HG03457 (cell line): ENCODE data around the gene AP1M2.

Source experiments
- ATAC-seq: cut with Tn5 transposase; IDR thresholded peaks from one replicate; pipeline ENCODE4 v1.9.1; 2021; ENCODE audit warnings: moderate number of reproducible peaks; ENCODE audit not compliant: unreplicated experiment

AP1M2 gene

DNA sequence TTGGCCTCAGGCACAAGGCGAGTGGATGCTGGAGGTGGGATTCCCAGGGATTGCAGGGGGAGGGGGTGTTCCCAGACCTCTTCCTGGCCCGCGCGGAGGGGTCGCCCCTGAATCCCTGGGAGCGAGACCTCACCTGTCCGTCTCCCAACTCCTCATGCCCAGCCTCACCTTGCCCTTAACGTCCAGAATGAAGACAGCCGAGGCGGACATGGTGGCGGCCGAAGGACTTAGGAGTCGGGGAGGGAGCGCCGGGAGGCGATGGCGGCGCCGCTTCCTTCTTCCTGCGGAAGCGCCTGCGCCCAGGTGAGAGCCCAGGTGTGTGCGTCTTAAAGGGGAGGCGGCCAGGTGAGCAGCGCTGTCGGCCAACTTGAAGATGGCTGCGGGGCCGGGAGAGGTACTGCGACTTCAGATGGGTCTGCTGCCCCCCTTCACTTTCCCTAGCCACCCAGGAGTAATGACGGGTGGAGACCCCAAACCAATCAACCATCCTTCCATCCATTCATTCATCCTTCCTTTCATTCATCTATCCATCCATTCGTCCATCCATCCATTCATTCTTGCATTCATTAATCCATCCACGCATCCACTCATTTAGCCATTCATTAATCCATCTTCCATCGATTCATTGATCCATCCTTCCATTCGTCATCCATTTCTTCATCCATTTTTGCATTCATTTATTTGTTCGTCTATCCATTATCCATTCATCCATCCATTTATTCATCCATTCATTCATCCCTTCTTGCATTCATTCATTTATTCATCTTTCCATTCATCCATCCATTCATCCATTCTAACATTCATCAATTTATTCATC lies at the start of gene AP1M2:
TSS of gene AP1M2 (minus strand) at position 291 of the 817 bp plus-strand sequence. CDS start at position 210, 81 bp downstream.
- no peak for ATAC-seq

DNA sequence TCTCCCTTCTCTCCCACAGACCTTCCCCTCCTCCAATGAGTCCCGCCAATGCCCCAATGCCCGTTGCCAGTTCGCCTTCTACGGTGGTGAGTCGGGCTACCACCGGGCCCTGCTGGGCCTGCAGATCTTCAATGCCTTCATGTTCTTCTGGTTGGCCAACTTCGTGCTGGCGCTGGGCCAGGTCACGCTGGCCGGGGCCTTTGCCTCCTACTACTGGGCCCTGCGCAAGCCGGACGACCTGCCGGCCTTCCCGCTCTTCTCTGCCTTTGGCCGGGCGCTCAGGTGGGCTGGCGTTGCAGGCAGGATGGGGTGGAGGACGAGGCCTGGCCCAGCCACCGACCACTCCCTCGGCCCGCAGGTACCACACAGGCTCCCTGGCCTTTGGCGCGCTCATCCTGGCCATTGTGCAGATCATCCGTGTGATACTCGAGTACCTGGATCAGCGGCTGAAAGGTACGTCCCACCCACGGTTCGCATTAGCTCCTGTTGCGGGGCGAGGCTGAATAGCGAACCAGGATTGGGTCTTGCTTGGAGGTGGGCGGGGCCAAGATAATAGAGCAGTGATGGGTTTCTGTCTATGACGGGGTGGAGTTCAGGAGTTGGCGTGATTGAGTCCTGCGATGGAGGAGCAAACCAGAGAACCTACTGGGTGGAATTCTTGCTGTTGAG lies 49.3 kb upstream of the AP1M2 start:
- no peak for ATAC-seq

DNA sequence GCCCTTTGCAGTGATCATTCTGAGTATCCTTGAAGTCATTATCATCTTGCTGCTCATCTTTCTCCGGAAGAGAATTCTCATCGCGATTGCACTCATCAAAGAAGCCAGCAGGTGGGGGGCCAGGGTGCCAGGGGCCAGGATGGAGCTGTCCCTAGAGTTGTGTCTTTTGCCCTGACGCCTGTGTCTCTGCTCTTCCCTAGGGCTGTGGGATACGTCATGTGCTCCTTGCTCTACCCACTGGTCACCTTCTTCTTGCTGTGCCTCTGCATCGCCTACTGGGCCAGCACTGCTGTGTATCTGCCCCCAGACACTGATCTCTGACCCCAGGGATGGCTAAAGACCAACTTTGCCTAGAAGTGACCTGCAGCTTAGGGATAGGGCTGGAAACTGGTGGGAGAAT lies 47.9 kb upstream of the AP1M2 start:
- no peak for ATAC-seq

DNA sequence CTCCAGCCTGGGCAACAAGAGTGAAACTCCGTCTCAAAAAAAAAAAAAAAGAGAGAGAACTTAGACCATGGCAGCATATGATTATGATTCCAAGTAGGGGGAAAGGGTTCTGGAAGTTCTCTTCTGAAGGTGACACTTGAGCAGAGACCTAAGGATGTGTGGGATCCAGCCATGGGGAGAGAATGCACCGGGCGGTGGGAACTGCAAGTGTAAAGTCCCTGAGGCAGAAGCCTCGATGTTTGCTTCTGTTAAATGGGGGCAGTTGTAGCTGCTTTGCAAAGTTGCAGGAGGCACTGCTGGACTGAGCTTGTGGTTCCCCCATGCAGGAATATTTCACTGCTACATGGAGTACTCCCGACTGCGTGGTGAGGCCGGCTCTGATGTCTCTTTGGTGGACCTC lies 47.3 kb upstream of the AP1M2 start:
- ATAC-seq, result no peak

DNA sequence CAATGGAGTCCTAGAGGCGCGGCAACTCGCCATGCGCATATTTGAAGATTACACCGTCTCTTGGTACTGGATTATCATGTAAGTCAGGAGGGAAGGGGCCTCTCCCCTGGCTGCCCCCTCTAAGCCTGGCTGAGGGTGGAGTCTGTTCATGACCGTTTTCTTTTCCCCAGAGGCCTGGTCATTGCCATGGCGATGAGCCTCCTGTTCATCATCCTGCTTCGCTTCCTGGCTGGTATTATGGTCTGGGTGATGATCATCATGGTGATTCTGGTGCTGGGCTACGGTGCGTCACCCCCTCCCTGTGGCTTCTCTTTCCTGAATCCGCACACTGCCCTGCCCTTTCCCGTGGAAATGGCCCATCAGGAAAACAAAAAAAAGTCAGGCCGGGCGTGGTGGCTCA lies 44.8 kb upstream of the AP1M2 start:
- ATAC-seq, result no peak

DNA sequence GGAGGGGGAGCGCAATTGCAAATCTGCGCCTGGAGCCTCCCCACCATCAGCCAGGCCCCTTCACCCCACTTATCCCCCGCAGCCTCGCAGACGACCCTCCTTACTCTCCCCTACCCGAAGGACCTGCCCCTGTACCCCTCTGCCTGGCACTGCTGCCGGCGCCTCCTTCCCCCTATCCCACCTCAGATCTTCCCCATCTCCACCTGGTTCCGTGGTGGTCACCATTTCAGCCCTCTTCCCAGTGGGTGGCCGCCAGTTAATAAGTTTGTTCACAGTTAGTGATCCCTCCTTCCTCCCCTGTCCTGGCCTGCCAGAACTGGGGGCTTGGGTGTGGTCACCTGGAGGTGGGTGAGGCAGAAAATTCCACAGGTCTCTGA lies 38.6 kb upstream of the AP1M2 start:
- ATAC-seq, result no peak

DNA sequence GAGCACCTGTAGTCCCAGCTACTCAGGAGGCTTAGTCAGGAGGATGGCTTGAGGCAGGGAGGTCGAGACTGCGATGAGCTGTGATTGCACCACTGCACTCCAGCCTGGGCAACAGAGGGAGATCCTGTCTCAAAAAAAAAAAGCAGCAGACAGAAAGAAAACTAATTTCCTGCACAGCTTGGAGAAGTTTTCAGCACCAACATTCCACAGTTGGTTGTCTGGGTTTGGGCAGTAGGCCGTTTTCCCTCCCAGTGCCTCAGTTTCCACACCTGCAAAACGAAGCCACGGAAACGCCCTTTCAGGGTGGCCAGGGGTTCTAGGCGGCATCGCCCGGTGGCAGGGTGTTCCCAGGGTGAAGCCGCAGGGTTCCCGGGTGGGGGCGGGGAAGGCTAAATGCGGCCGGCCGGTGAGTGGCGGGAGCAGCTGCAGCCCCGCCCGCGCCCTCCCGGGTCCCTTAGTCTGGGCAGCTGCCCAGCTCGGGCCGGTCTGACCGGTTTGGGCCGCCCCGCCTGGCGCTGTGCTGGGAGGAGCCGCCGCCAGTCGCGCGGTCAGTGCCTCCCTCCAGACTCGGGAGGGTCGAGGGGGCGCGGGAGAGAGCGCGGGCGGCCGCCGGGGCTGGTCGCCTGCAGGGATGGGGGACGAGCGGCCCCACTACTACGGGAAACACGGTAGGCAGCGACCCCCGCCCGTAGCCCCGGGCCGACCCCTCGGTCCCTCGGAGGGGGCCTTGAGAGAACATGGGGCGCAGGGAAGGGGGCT lies 38.1 kb upstream of the AP1M2 start, which contains the start of gene SLC44A2:
TSS of gene SLC44A2 (plus strand) at position 551 of the 759 bp plus-strand sequence. CDS start at position 632, 81 bp downstream.
- ATAC-seq, result no peak

DNA sequence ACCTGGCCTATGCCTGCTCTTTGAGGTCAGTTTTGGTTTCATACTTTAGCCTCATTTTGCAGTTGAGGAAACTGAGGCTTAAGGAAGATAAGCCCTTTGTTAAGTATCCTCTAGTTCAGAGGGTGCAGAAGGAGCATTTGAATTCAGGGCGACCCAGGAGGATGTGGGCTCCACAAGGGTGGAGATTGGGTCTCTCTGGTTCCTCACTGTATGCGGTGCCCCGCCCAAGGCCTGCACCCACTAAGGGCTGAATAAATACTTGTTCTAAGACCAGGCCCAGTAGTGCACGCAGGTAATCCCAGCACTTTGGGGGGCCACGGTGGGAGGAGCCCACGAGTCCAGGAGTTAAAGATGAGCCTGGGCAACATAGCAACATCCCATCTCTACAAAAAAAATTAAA lies 37.5 kb upstream of the AP1M2 start:
- ATAC-seq, result no peak

DNA sequence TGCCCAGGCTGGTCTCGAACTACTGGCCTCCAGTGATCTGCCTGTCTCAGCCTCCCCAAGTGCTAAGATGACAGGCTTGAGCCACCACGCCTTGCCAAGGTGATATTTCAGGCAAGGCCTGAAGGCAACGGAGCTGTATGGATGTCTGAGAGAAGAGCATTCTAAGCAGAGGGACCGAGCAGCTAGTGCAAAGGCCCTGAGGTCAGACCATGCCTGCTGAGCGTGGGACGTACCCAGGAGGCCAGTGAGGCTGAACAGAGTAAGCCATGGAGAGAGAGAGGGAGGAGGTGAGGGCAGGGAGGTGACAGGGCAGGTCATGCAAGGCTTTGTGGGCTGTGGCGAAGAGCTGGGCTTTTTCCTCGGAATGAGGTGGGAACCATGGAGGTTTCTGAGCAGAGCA lies 34.9 kb upstream of the AP1M2 start:
- no peak for ATAC-seq

DNA sequence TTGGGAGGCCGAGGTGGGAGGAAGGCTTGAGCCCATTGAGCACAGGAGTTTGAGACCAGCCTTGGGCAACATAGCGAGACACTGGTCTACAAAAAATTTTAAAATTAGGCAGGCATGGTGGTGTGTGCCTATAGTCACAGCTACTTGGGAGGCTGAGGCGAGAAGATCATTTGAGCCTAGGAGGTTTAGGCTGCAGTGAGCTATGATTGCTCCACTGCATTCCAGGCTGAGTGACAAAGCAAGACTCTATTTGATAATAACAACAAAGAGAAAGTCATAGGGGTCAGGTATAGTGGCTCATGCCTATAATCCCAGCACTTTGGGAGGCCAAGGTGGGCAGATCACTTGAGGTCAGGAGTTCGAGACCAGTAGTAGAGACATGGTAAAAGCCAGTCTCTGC lies 33.7 kb upstream of the AP1M2 start:
- no peak for ATAC-seq

DNA sequence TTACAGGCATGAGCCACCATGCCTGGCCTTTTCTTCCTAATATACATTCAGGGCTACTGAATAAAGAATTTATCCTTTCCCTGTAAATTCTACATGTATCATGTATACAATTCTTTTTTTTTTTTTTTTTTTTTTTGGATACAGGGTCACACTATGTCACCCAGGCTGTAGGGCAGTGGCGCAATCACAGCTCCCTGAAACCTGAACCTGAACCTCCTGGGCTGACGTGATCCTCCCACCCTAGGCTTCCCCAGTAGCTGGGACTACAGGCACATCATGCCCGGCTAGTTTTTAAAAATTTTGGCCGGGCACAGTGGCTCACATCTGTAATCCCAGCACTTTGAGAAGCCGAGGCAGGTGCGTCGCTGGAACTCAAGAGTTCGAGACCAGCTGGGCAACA lies 31.7 kb upstream of the AP1M2 start:
- no peak for ATAC-seq

DNA sequence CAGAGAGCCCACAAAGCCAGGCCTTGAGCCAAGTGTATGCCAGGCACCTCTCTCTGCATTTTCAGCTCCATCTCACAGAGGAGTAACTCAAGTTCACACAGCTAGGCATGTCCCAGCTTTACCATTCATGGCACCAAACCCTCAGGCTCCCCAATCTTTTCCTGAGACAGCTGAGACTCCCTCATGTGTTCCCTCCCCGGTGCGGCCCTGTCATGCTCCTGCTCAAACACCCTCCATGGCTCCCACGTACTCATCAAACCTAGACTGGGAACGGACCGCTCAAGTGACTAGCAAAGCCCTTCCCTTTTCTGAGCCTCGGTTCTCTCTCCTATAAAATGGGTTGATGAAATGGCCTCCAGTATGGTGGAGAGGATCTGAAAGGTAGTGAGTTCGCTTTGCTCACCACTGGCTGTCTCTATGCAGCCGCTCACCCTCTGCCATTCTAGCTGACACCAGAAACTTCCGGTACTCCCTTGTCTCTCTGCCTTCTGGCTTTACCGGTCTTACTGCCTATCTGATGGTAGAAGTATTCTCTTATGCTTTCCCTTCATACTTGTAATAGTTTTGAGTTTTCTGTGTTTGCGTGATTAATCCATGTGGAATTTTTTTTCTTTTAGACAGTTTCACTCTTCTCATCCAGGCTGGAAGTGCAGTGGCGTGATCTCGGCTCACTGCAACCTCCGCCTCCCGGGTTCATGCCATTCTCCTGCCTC lies 30.5 kb upstream of the AP1M2 start:
- no peak for ATAC-seq

DNA sequence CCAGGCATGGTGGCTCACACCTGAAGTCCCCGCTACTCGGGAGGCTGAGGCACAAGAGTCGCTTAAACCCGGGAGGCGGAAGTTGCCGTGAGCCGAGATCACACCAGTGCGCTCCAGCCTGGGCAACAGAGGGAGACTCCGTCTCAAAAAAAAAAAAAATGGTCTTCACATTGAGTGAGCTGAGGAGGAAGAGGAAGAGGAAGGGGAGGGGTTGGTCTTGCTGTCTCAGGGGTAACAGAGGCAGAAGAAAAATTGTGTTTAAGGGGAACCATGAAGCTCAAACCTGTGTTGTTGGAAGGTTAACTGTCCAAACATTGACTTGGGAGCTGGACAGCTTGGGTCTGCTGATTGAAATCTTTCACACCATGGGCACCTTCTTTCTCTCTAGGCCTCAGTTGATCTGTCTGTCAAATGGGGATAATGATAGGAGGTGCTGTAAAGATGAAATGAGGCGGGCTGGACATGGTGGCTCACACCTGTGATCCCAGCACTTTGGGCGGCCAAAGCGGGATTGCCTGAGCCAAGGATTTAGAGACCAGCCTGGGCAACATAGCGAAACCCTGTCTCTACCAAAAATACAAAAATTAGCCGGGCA lies 28.4 kb upstream of the AP1M2 start:
- no peak for ATAC-seq

DNA sequence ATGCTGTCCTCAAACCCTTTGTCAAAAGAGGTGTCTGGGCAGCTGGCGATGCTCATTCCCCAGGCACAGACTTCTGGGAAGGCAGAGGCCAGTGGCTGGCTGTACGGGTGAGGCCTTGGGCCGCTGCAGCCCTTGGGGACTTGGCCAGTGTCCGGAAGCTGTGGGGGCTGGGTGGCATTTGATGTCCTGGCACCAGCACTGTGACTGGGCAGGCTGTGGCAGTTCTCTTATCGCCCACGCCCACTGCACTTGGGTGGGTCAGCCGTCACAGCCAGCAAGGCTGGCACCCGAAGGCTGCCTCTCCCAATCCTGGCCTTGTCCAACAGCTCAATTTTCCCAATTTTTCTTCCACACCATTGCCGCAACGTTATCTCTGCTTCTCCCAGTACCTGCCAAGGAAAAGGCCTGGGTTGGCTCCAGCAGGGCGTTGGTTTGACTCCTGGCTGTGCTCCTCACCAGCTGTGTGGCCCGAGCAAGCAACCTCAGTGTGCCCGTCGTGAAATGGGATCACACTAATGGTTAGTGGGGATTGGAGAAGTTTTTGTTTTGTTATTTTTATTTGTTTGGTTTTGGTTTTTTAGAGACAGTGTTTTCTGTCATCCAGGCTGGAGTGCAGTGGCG lies 25.5 kb upstream of the AP1M2 start:
- ATAC-seq, result no peak

DNA sequence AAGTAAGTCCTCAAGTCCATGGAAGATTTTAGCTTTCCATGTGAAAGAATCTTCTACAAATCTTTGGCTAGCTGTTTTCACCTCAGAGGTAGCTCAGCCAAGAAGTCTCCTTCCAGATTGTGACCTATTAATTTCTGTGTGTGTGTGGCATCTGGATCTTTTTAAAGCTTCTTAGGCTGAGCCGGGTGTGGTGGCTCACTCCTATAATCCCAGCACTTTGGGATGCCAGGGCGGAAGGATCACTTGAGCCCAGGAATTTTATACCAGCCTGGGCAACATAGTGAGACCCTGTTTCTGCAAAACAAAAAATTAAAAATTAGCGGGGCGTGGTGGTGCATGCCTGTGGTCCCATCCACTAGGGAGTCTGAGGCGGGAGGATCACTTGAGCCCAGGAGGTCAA lies 24.8 kb upstream of the AP1M2 start:
- ATAC-seq, result no peak

DNA sequence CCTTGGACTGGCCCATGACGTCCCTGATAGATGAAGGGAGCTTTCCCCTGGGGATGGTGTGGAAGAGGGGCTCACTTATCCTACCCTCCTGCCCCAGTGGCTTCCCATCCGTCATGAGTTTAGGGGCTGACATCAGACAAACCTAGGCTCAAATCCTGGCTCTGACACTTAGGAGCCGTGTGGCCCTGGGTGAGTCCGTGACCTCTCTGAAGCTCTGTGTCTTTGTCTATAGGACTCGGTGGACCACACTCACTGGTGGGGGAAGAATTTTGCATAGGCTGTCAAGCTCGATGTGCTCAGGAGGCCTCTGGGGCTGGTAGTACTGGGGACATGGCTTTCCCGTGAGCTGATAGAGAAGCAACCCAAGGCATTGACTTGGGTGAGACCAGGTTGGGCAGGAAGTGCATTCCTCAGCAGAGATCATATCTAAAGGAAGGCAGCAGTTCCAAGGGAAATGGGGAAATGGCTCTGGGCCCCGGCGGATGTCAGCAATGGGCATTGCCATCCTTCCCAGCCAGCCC lies 17.4 kb upstream of the AP1M2 start:
- no peak for ATAC-seq

DNA sequence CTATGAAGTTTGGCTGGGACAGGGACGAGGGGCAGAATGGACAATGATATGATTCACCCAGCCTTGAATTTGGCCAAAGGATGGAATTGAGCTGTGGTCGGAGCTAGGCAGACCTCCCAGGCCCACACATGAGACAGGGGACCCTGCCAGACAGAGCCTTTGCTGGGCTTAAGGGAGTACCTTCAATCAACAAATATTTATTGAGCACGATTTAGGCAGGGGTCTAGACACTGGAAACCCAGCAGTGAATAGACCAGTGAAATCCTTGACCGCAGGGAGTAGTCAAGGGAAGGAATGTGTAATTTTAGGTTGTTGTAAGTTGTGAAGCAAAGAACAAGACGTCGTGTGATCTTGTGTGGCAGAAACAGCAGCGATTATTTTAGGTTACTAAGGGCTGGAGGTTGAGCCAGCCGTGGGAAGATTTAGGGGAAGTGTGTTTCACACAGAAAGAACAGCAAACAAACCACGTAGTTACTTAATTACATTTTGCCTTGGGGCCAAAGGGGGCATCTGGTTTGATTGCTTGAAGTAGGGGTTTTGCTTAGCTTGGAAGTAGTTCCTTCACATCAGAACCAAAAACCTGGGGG lies 16.9 kb upstream of the AP1M2 start:
- ATAC-seq, result no peak

DNA sequence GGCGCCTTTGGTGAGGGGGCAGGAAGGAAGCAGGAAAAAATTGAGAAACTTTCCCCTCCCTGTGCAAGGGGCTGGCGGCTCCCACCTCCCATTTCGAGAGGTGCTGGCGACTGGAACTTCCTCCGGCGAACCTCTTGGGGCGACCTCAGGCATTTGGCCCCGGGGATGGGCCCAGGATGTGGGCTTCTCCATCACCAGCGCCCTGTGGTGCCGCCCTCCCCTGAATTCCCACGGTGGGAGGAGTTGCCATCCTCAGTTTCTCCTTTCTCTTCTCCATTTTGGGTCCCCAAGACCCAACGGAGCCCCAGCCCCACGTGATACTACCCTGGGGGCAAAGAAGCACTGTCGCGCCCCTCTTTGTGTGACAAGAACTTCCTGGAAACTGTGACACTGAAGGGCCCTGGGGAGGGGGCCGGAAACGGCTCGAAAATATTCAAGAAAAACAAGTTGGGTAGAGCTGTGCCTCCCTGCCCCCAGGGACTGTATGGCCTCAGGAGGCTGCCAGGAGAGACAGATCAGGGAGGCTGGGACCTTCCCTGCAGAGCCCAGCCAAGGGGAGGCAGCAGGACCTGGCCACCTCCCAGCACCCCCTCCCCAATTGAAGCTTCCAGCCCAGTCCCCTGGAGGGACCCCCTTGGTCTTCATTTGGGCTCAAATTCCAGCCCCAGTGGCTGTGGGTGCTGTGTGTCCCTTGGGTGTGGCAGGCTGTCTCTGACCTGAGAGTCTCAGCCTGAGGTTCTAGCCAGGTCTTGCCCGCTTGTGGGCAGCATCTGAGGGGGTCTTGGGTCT lies 16.2 kb upstream of the AP1M2 start:
- no peak for ATAC-seq
